ENCODE results near the gene ZBTB22.
A peak's percentile ranks its signal among the peaks of the same experiment; 100 is the strongest.

The ZBTB22 gene

GRCh38 chr6:33329058-33329457, 11.5 kb upstream of the ZBTB22 start:
- DNase-seq = no peak

GRCh38 chr6:33324125-33324524, 6.6 kb upstream of the ZBTB22 start:
- DNase-seq = no peak

GRCh38 chr6:33323623-33323948, 6.0 kb upstream of the ZBTB22 start:
- peak; percentile 63 for DNase-seq

- DNase-seq = no peak
Measured at GRCh38 chr6:33321227-33321626, 3.7 kb upstream of the ZBTB22 start.

GRCh38 chr6:33320315-33321181, 3.0 kb upstream of the ZBTB22 start:
- DNase-seq = no peak

GRCh38 chr6:33319939-33320314, 2.4 kb upstream of the ZBTB22 start:
- DNase-seq = no peak

- DNase-seq = no peak
Measured at GRCh38 chr6:33318426-33319073, 1.0 kb upstream of the ZBTB22 start.

GRCh38 chr6:33317419-33317668, 200 bp downstream of the ZBTB22 start:
- no peak for DNase-seq

- peak; percentile 9 for DNase-seq
Measured at GRCh38 chr6:33316603-33317418, 733 bp downstream of the ZBTB22 start.

GRCh38 chr6:33315793-33316602, 1.5 kb downstream of the ZBTB22 start:
- DNase-seq = no peak

- DNase-seq = no peak
Measured at GRCh38 chr6:33314943-33315792, 2.4 kb downstream of the ZBTB22 start.

GRCh38 chr6:33314515-33314942, 3.0 kb downstream of the ZBTB22 start:
- DNase-seq = no peak

- no peak for DNase-seq
Measured at GRCh38 chr6:33313709-33314514, 3.6 kb downstream of the ZBTB22 start, which contains the start of gene TAPBP. Gene TAPBP (minus strand): TSS chr6:33314078. CDS start chr6:33314041, 37 bp downstream.

- DNase-seq = peak; percentile 9
Measured at GRCh38 chr6:33313105-33313708, 4.3 kb downstream of the ZBTB22 start.

- DNase-seq = peak; percentile 40
Measured at GRCh38 chr6:33312361-33313104, 5.0 kb downstream of the ZBTB22 start.

- no peak for DNase-seq
Measured at GRCh38 chr6:33306356-33306755, 11.2 kb downstream of the ZBTB22 start.

- no peak for DNase-seq
Measured at GRCh38 chr6:33305052-33305451, 12.5 kb downstream of the ZBTB22 start.

GRCh38 chr6:33304216-33304615, 13.3 kb downstream of the ZBTB22 start:
- no peak for DNase-seq

- DNase-seq = no peak
Measured at GRCh38 chr6:33301877-33302276, 15.7 kb downstream of the ZBTB22 start.

Data from SHP77 treated with DMSO at 0.1 percent for 48 hours (cell line).